Upper lobe of right lung (tissue), 1 donor: ENCODE results near the gene IL1RL2. TPM values are rescaled to one million over a fixed set of nuclear protein-coding genes. Genes with fewer than 3 reads are reported as not detected.
A peak's percentile ranks its signal among the peaks of the same experiment; 100 is the strongest.

Source experiments
- ATAC-seq: fragments of 200-7000 bp; cut with Tn5 transposase; one replicate; pipeline ENCODE4 v1.9.1; 2020; ENCODE audit warnings: mild to moderate bottlenecking, moderate library complexity
- DNase-seq: peaks from one replicate; pipeline ENCODE4 v3.0.0-alpha.2; 2020
- H3K27ac ChIP-seq: fragments of 200-600 bp; one replicate; pipeline ENCODE4 v1.8.0; 2022
- H3K27me3 ChIP-seq: fragments of 200-600 bp; one replicate; pipeline ENCODE4 v1.8.0; 2022; ENCODE audit warnings: mild to moderate bottlenecking
- H3K36me3 ChIP-seq: fragments of 200-600 bp; one replicate; pipeline ENCODE4 v1.8.0; 2022
- H3K4me1 ChIP-seq: fragments of 200-600 bp; one replicate; pipeline ENCODE4 v1.8.0; 2022
- H3K4me3 ChIP-seq: fragments of 200-600 bp; one replicate; pipeline ENCODE4 v1.8.0; 2022; ENCODE audit warnings: mild to moderate bottlenecking
- H3K9me3 ChIP-seq: fragments of 200-600 bp; one replicate; pipeline ENCODE4 v1.8.0; 2022
- CTCF ChIP-seq: fragments of 200-600 bp; IDR thresholded peaks from one replicate; pipeline ENCODE4 v1.8.0; 2022; ENCODE audit warnings: antibody characterized with exemption
- intact Hi-C: fragments of 100-400 bp; cut with DNase I; formaldehyde crosslinking; loops from one replicate; pipeline ENCODE4 v1.11.0; 2022
- total RNA-seq: library from RNA; stranded (reverse); fragmentation: NEBNext Ultra II Directional; extraction: Animal tissue kit (Norgen Biotek cat#: 25700); gene quantifications from one replicate; pipeline ENCODE4 v1.2.1, GENCODE V29; 2021
- donor health status: DM: no; HTN: yes; CAD: no; lungs with severe emphysema.

IL1RL2 gene
- total RNA-seq, 1 donor from 2014 or later: 0.58 TPM

DNA sequence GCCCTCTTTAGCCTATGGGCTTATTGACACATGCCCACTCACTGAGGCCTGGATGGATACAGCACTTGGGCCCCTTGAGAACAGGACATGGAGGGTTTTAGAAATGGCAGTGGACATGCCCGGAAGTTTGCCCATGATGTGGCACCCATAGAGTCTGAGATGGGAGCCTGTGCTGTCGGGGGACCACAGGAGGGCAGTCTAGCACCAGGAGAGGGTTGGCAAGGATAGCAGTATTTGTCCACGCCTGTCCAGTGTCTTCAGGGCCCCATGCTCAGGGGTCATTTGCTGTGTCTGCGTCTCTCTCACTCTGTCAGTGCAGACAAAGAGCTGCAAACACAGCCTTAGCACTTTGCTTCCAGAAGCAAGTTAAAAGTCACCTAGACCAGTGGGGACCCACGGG is 48.7 kb downstream of the IL1RL2 start:
- TF ChIP-seq CTCF: peak; percentile 39
- no peak for DNase-seq
- Histone ChIP-seq H3K4me3 (no peak overlapping the region), H3K27ac (no peak overlapping the region), H3K27me3 (no peaks in the 10 kb centered on the region), H3K4me1 (no peaks in the 10 kb centered on the region), H3K36me3 (no peaks in the 10 kb centered on the region), H3K9me3 (no peaks in the 10 kb centered on the region)
- peak; percentile 69 for ATAC-seq
- intact Hi-C loops: loop anchor here (10.0 kb wide), 2 partner anchors 51 to 211 kb away; partner anchors contain the start of gene IL1RL2

- Histone ChIP-seq H3K9me3 (no peaks in the 10 kb centered on the region), H3K36me3 (no peaks in the 10 kb centered on the region), H3K4me3 (no peak overlapping the region), H3K27me3 (no peaks in the 10 kb centered on the region), H3K27ac (no peak overlapping the region), H3K4me1 (peaks cover 4% of the 10 kb centered on the region)
- DNase-seq (no peak), ATAC-seq (no peak)
- TF ChIP-seq CTCF: no peak
- intact Hi-C loops: loop anchor here (10.0 kb wide), 2 partner anchors 51 to 211 kb away; partner anchors contain the start of gene IL1RL2
Measured at GRCh38 chr2:102236132-102236531, 49.3 kb downstream of the IL1RL2 start.

GRCh38 chr2:102237176-102237575 is 50.4 kb downstream of the IL1RL2 start:
- Histone ChIP-seq H3K36me3 (no peaks in the 10 kb centered on the region), H3K27ac (no peak overlapping the region), H3K4me1 (peaks cover 5% of the 10 kb centered on the region), H3K4me3 (no peak overlapping the region), H3K27me3 (no peaks in the 10 kb centered on the region), H3K9me3 (no peaks in the 10 kb centered on the region)
- DNase-seq (no peak), ATAC-seq (no peak)
- no peak for TF ChIP-seq CTCF
- intact Hi-C loops: loop anchor here (10.0 kb wide), 2 partner anchors 52 to 212 kb away; partner anchors contain the start of gene IL1RL2

DNA sequence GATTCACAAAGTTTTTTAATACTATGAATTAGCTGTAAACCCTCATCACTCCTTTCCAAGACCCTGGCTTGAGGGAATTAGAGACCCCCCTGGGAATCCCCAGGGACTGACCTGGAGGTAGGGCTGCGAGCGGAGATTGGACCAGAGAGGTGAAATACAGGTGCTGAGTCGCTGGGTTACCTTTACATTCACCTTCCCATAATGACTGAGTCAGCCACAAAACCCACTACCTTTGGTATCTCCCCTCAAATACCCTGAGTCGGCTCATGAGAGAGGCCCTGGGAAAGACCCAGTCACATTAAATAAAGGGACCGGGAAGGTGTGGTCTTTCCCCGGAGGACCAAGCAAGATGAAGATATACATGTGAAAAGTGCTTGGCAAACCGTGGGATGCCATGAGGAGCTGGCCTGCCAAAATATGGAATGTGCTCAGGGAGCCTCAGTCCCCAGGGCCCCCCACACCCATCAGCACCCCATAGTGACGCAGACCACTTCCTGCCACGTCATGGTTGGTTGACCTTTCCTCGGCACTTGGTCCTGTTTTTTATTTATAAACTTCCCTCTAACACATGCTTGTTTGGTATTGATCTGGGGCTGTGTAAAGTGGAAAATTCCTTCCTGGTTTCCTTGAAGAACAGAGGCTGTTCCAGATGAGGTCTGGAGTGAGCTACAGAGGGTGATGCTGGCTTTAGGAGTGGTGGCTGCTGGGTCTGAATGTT is 51.4 kb downstream of the IL1RL2 start:
- Histone ChIP-seq H3K9me3 (no peaks in the 10 kb centered on the region), H3K27ac (no peak overlapping the region), H3K36me3 (no peaks in the 10 kb centered on the region), H3K4me3 (no peak overlapping the region), H3K4me1 (peaks cover 5% of the 10 kb centered on the region), H3K27me3 (no peaks in the 10 kb centered on the region)
- no peak for TF ChIP-seq CTCF
- intact Hi-C loops: loop anchor here (10.0 kb wide), 2 partner anchors 53 to 213 kb away; partner anchors contain the start of gene IL1RL2
- ATAC-seq: no peak
- DNase-seq: no peak

DNA sequence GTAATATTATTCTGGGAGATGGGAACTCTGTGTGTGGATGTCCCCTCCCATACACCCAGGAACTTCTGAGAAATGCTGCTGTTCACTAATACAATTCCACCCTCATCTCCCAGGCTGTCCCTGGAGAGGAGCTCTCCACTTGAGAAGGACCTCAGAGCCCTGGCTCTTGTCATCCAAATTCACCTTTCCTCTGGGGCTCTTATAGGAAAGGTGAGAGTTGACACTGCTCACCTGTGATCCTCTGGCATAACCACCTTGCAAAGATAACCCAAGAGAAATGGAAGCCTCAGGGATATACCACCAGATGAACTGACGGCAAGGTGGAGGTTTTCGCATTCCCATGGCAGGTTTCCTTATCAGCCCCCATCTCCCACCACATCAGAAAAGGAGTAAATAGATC is 52.0 kb downstream of the IL1RL2 start:
- H3K4me1 ChIP-seq: peaks cover 5% of the 10 kb centered on the region
- intact Hi-C loops: loop anchor here (10.0 kb wide), 2 partner anchors 54 to 214 kb away; partner anchors contain the start of gene IL1RL2
- H3K27ac ChIP-seq: peak overlapping the region; percentile 3
- no peak for ATAC-seq
- no peak for DNase-seq
- no peak overlapping the region for H3K4me3 ChIP-seq
- no peaks in the 10 kb centered on the region for H3K27me3 ChIP-seq
- H3K9me3 ChIP-seq: no peaks in the 10 kb centered on the region
- TF ChIP-seq CTCF: no peak
- H3K36me3 ChIP-seq: no peaks in the 10 kb centered on the region
